Peyer's patch (tissue), 4 donors: ENCODE data around the gene SH3BGR. TPM values are rescaled to one million over a fixed set of nuclear protein-coding genes. Genes with fewer than 3 reads are reported as not detected.

Source experiments
- DNase-seq, 3 donors: peaks; one replicate each; pipeline ENCODE4 v3.0.0-alpha.2; 2017 to 2019
- H3K27ac ChIP-seq, 4 donors: fragments of 200-600 bp; sonication (generic); one replicate each; pipeline ENCODE4 v1.5.1; 2016 to 2019
- H3K27me3 ChIP-seq, 2 donors: fragments of 200-600 bp; sonication (generic); one replicate each; pipeline ENCODE4 v1.5.1; 2019
- H3K36me3 ChIP-seq, 3 donors: fragments of 200-600 bp; sonication (generic); one replicate each; pipeline ENCODE4 v1.5.1; 2016 to 2019
- H3K4me1 ChIP-seq, 4 donors: fragments of 200-600 bp; sonication (generic); one replicate each; pipeline ENCODE4 v1.5.1; 2016 to 2019
- H3K4me3 ChIP-seq, 4 donors: fragments of 200-600 bp; sonication (generic); 1 replicate in 3 of 4; 2 replicates in 1 of 4; pipeline ENCODE4 v1.5.1; 2016 to 2019; ENCODE audit warnings: mild to moderate bottlenecking in 1 of 4
- H3K9me3 ChIP-seq, 4 donors: fragments of 200-600 bp; sonication (generic); one replicate each; pipeline ENCODE4 v1.5.1; 2016 to 2019; ENCODE audit warnings: mild to moderate bottlenecking in 1 of 4
- POLR2A ChIP-seq, 2 donors: fragments of 450-650 bp; IDR thresholded peaks; one replicate each; pipeline ENCODE4 v1.5.1; 2017; ENCODE audit warnings: antibody characterized with exemption in 2 of 2, mild to moderate bottlenecking in 2 of 2, moderate library complexity in 2 of 2
- total RNA-seq, 4 donors: library from RNA; depleted of rRNA; stranded (reverse); fragments of >200 nt; gene quantifications; one replicate each; pipeline ENCODE4 v1.1.0, GENCODE V29; 2016
- TF ChIP-seq, protein P1 (sequence below), 6 experiments: fragments of 450-650 bp in 4 of 6; fragments of 200-600 bp in 2 of 6; sonication (generic) in 1 of 6; IDR thresholded peaks; one replicate each; pipeline ENCODE4 v1.5.1; 2017 to 2019; ENCODE audit warnings: antibody characterized with exemption in 6 of 6, mild to moderate bottlenecking in 3 of 6, moderate library complexity in 1 of 6

The SH3BGR gene
- total RNA-seq, 4 donors from 2014 or later = 2.6 TPM; not detected in 3

DNA sequence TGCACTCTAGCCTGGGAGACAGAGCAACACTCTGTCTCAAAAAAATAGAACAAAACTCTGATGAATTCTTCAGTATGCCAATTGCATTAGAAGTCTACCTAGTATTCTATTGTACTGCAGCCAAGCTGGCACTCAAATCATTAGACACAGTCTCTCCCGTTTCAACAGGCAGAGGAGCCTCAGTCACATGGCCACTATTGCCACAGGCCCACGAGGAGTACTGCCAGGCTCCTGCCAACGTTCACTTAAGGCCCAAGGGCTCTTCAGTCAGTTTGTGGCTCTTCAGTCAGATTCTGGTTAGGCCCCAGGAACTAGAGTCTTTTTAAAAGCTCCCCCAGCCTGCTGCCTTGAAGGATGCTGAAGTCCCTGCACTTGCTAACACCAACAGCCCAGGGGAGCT is 73.4 kb downstream of the SH3BGR start:
- Histone ChIP-seq H3K27me3 (no peaks in the 10 kb centered on the region), H3K9me3 (no peaks in the 10 kb centered on the region), H3K36me3 (no peaks in the 10 kb centered on the region), H3K4me1 (peaks cover 0 to 27% (median 0%) of the 10 kb centered on the region in 4 donors), H3K27ac (no peak overlapping the region), H3K4me3 (no peak overlapping the region)
- no peak for TF ChIP-seq POLR2A (IDR thresholded peaks at IDR 0.05)
- TF ChIP-seq, protein P1, sequence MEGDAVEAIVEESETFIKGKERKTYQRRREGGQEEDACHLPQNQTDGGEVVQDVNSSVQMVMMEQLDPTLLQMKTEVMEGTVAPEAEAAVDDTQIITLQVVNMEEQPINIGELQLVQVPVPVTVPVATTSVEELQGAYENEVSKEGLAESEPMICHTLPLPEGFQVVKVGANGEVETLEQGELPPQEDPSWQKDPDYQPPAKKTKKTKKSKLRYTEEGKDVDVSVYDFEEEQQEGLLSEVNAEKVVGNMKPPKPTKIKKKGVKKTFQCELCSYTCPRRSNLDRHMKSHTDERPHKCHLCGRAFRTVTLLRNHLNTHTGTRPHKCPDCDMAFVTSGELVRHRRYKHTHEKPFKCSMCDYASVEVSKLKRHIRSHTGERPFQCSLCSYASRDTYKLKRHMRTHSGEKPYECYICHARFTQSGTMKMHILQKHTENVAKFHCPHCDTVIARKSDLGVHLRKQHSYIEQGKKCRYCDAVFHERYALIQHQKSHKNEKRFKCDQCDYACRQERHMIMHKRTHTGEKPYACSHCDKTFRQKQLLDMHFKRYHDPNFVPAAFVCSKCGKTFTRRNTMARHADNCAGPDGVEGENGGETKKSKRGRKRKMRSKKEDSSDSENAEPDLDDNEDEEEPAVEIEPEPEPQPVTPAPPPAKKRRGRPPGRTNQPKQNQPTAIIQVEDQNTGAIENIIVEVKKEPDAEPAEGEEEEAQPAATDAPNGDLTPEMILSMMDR (IDR thresholded peaks at IDR 0.05) = no peak
- no peak for DNase-seq

DNA sequence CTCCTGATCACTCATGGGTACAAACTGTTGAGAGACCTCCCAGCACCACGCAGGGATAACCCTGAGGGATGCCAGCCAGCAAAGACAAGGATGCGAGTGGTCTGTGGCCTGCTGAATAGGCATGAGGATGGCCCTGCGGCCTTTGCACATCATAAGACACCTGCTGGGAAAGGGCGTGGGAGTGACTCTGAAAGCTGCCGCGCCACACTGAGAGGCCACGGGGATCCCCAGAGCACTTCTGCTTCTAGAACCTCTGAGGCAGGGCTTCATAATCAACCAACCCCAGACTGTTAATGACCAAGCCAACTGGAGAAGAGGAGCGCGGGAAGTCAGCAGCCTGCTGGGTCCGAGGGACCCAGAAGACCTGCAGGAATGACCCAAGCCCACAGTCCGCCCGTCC is 73.8 kb downstream of the SH3BGR start:
- TF ChIP-seq, protein P1 (IDR thresholded peaks at IDR 0.05) = no peak
- no peak for TF ChIP-seq POLR2A (IDR thresholded peaks at IDR 0.05)
- H3K9me3 ChIP-seq = no peaks in the 10 kb centered on the region
- H3K4me1 ChIP-seq = peaks cover 0 to 27% (median 0%) of the 10 kb centered on the region in 4 donors
- H3K4me3 ChIP-seq = no peak overlapping the region
- H3K36me3 ChIP-seq = no peaks in the 10 kb centered on the region
- H3K27ac ChIP-seq = no peak overlapping the region
- H3K27me3 ChIP-seq = no peaks in the 10 kb centered on the region
- DNase-seq = no peak

DNA sequence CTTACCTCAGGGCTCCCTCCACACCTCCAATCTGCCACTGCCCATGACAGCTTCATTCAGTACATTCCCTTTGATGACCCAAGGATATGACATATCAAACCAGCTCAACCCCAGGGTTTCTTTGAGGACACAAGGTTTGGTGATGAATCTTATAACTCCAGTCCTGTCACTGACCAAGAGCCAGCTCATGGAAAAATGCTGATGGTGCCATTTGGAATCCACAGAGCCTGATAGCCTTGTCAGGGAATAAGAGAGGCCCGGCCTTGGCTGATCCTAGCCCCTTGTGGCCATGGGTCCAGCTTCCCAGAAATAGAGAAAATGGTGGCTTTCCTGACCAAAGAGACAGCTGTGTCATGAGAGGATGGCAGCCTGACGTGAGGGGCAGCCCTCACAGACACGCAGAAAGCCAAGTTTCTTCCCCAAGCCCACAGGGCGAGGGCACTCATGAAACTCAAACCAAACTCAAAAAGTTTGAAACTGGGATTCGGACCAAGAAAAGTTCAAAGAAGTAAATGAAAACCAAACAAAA is 75.4 kb downstream of the SH3BGR start:
- DNase-seq = no peak
- Histone ChIP-seq H3K27ac (no peak overlapping the region), H3K9me3 (no peaks in the 10 kb centered on the region), H3K4me3 (no peak overlapping the region), H3K36me3 (no peaks in the 10 kb centered on the region), H3K27me3 (no peaks in the 10 kb centered on the region), H3K4me1 (peaks cover 0 to 27% (median 0%) of the 10 kb centered on the region in 4 donors)
- TF ChIP-seq POLR2A (IDR thresholded peaks at IDR 0.05) = no peak
- TF ChIP-seq, protein P1 (IDR thresholded peaks at IDR 0.05) = no peak

DNA sequence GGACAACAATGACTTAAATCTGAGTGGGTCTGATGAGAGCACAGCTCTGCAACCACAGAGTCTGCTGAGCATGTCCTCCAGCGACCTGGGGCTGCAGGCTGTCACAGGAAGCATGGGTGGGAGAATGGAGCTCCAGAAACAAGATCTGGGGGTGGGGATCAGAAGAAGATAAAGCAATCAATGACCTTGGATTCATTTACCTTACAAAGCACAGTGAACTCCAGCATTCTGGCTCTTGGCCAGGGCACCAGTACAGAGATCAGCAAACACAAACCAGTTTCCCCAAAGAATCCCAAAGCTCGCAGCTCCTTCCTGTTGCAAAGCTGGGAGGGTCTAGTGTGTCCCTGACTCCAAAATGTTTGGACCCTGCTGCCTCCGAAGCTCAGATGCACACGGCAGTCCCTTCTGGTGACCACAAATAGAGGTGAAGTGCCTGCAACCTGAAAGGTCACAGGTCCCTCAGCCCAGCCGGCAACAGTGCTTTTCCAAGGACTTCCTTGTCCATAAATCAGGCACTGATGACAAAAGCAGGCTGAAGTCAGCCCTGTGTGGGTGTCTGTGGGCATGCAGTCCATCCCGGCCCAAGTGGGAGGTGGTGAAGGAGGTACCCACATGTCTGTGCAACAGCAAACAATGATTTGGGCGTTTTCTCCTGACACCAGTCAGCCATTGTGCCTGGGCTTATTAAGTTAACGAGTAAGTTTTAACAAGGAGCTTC is 76.1 kb downstream of the SH3BGR start:
- no peak overlapping the region for H3K4me3 ChIP-seq
- H3K9me3 ChIP-seq = no peaks in the 10 kb centered on the region
- H3K4me1 ChIP-seq = peaks cover 0 to 27% (median 0%) of the 10 kb centered on the region in 4 donors
- peak in 2 of 3 donors; percentile 73 to 76 for DNase-seq
- no peaks in the 10 kb centered on the region for H3K36me3 ChIP-seq
- no peaks in the 10 kb centered on the region for H3K27me3 ChIP-seq
- TF ChIP-seq POLR2A (IDR thresholded peaks at IDR 0.05) = no peak
- TF ChIP-seq, protein P1 (IDR thresholded peaks at IDR 0.05) = no peak
- H3K27ac ChIP-seq = peak overlapping the region in 2 of 4 donors; percentile 57 to 61

DNA sequence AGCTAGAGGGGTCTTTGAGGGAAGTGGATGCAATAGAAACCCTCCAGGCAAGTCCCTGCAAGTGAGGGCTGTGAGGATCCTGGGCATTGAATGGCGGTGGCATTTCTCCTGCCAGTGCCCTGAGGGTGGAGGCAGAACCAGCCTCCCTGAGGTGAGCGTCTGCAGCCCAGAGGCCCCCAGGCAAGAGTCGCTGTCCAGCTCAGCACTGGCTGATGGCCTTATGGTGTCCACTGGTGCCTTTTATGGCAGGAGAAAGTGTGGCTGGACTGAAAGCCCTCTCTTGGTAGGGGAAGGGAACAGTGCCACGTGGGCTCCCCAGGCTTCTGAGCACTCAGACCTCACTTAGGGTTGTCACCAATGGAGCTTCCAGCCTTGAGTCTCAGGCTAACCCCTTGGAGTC is 77.3 kb downstream of the SH3BGR start:
- DNase-seq = no peak
- TF ChIP-seq, protein P1 (IDR thresholded peaks at IDR 0.05) = no peak
- TF ChIP-seq POLR2A (IDR thresholded peaks at IDR 0.05) = no peak
- H3K36me3 ChIP-seq = no peaks in the 10 kb centered on the region
- H3K27ac ChIP-seq = no peak overlapping the region
- H3K9me3 ChIP-seq = no peaks in the 10 kb centered on the region
- no peaks in the 10 kb centered on the region for H3K27me3 ChIP-seq
- peaks cover 0 to 19% (median 0%) of the 10 kb centered on the region in 4 donors for H3K4me1 ChIP-seq
- no peak overlapping the region for H3K4me3 ChIP-seq
